ENCODE data around the gene MKNK1. TPM values are rescaled to one million over a fixed set of nuclear protein-coding genes. Genes with fewer than 3 reads are reported as not detected.

MKNK1 gene
- total and polyA plus RNA-seq, 2 of the 4 experiments (the other 2 are of a cell fraction), result 14.3 to 35.2 TPM

DNA sequence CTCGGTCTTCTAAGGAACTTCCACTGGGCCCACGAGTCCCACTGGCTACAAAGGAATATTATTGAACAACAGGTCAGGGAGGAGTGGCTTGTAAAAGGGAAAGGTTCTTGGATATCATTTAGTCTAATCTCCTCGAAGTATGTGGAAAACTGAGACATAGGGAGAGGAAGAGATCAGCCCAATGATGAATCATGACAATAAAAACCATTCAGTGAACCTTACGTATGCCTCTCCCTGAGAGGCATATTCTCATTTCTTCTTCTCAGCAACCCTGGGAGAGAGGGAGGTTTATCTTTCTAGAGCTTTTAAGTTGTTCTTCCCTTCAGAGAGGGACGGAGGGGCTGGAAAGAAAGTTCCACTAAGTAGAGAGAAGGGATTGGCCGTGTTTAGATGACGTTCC is 17.9 kb upstream of the MKNK1 start:
- Histone ChIP-seq H3K4me2 (ENCODE audit: low read depth, low read length) (no peak overlapping the region), H3K56ac (ENCODE audit: extremely low read depth, insufficient read depth, low read length) (no peak overlapping the region), H3K18ac (ENCODE audit: low read depth, low read length) (no peak overlapping the region), H2AK5ac (ENCODE audit: low read depth, low read length) (no peak overlapping the region), H3K4ac (ENCODE audit: low read depth, low read length) (no peak overlapping the region), H3K4me3 (ENCODE audit: insufficient read depth, low read depth, low read length) (no peak overlapping the region), H3K14ac (replicated peaks; ENCODE audit: low read depth, low read length) (no peak overlapping the region), H2BK15ac (ENCODE audit: low read depth, low read length) (no peak overlapping the region), H2BK20ac (ENCODE audit: low read depth, low read length) (no peak overlapping the region), H3K36me3 (ENCODE audit: control insufficient read depth, insufficient read depth, low read length) (no peaks in the 10 kb centered on the region), H2AK9ac (replicated peaks; ENCODE audit: low read depth, low read length, poor library complexity) (no peak overlapping the region), H3K4me1 (ENCODE audit: control insufficient read depth, insufficient read depth, low read length) (peaks cover 2% of the 10 kb centered on the region; the same call in 1 of the 2 replicates), H4K8ac (ENCODE audit: low read depth in 2 of 2, low read length in 2 of 2) (no peak overlapping the region), H3K9me3 (ENCODE audit: control insufficient read depth, insufficient read depth, low read length) (no peaks in the 10 kb centered on the region), H4K91ac (ENCODE audit: insufficient read depth, low read depth, low read length) (no peak overlapping the region), H4K5ac (ENCODE audit: low read depth, low read length) (no peak overlapping the region), H2BK120ac (ENCODE audit: low read depth, low read length) (no peak overlapping the region), H2AFZ (replicated peaks; ENCODE audit: low read length, poor library complexity) (no peak overlapping the region), H2BK5ac (ENCODE audit: low read depth, low read length, poor library complexity, severe bottlenecking) (no peak overlapping the region), H3K27ac (ENCODE audit: insufficient read depth, low read length) (no peak overlapping the region), H3K79me1 (ENCODE audit: low read depth in 1 of 2, low read length in 2 of 2) (peaks cover 0 to 3% of the 10 kb centered on the region in 2 experiments; a peak in 1 of 4 replicates), H4K20me1 (ENCODE audit: insufficient read depth, low read length) (no peaks in the 10 kb centered on the region), H3K9ac (ENCODE audit: low read depth, low read length) (no peak overlapping the region), H3K23ac (ENCODE audit: low read depth, low read length) (no peak overlapping the region), H3K9me1 (ENCODE audit: insufficient read depth, low read length) (no peaks in the 10 kb centered on the region; the same call in 1 of the 2 replicates), H3K27me3 (ENCODE audit: control insufficient read depth, insufficient read depth, low read length) (no peaks in the 10 kb centered on the region)
- DNase-seq (no peak), ATAC-seq (ENCODE audit: low read depth) (no peak)
- TF ChIP-seq SMC3 (IDR thresholded peaks at IDR 0.05; ENCODE audit: low read depth, low read length), result no peak
- no peak for TF ChIP-seq CHD1 (IDR thresholded peaks at IDR 0.05; ENCODE audit: low read depth, low read length)
- TF ChIP-seq RFX5 (IDR thresholded peaks at IDR 0.05; ENCODE audit: low read depth, low read length), result no peak
- TF ChIP-seq, protein P1, sequence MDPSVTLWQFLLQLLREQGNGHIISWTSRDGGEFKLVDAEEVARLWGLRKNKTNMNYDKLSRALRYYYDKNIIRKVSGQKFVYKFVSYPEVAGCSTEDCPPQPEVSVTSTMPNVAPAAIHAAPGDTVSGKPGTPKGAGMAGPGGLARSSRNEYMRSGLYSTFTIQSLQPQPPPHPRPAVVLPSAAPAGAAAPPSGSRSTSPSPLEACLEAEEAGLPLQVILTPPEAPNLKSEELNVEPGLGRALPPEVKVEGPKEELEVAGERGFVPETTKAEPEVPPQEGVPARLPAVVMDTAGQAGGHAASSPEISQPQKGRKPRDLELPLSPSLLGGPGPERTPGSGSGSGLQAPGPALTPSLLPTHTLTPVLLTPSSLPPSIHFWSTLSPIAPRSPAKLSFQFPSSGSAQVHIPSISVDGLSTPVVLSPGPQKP (IDR thresholded peaks at IDR 0.05; ENCODE audit: borderline replicate concordance, low read depth, low read length), result no peak
- no peak for TF ChIP-seq RAD21 (IDR thresholded peaks at IDR 0.05; ENCODE audit: low read length)
- no peak for TF ChIP-seq POLR2A (IDR thresholded peaks at IDR 0.05; ENCODE audit: low read depth, low read length)
- no peak for TF ChIP-seq MAFK (IDR thresholded peaks at IDR 0.05; ENCODE audit: low read depth, low read length)
- TF ChIP-seq, protein P2, sequence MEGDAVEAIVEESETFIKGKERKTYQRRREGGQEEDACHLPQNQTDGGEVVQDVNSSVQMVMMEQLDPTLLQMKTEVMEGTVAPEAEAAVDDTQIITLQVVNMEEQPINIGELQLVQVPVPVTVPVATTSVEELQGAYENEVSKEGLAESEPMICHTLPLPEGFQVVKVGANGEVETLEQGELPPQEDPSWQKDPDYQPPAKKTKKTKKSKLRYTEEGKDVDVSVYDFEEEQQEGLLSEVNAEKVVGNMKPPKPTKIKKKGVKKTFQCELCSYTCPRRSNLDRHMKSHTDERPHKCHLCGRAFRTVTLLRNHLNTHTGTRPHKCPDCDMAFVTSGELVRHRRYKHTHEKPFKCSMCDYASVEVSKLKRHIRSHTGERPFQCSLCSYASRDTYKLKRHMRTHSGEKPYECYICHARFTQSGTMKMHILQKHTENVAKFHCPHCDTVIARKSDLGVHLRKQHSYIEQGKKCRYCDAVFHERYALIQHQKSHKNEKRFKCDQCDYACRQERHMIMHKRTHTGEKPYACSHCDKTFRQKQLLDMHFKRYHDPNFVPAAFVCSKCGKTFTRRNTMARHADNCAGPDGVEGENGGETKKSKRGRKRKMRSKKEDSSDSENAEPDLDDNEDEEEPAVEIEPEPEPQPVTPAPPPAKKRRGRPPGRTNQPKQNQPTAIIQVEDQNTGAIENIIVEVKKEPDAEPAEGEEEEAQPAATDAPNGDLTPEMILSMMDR (conservative IDR thresholded peaks at IDR 0.05; ENCODE audit: low read depth, low read length), result no peak
- TF ChIP-seq RCOR1 (IDR thresholded peaks at IDR 0.05; ENCODE audit: insufficient replicate concordance, low read length), result no peak
- no peak for TF ChIP-seq FOS (IDR thresholded peaks at IDR 0.05; ENCODE audit: low read depth, low read length)
- TF ChIP-seq MXI1 (IDR thresholded peaks at IDR 0.05; ENCODE audit: borderline replicate concordance, low read depth, low read length), result no peak
- no peak for TF ChIP-seq CEBPB (IDR thresholded peaks at IDR 0.05; ENCODE audit: low read depth, low read length)
- ChIA-PET CTCF (interaction anchor here (0.5 to 1.7 kb wide), 4 partner anchors 8 to 107 kb away, joined by 3 to 12 read pairs (median 3); no protein-coding TSS in a partner anchor), POLR2A (ENCODE audit: unreplicated experiment) (no interaction called here)
- intact Hi-C loops (cut with micrococcal nuclease), result loop anchor here (1.0 kb wide), 1 partner anchor 103 kb away; no protein-coding TSS in a partner anchor
- WGBS, 2 experiments (ENCODE audit: extremely low coverage in 2 of 2, insufficient read length in 1 of 2), result 100% methylated on average over 1 of the region's 7 CpGs; no CpG with 5 or more reads in 1 of the 2 experiments
- no TSS peak for BruUV-seq (replicated peaks)
- in situ Hi-C loops (cut with MboI; ENCODE audit: low sequenced_read_pairs), result no loop called here
- dilution Hi-C loops (cut with HindIII; ENCODE audit: low sequenced_read_pairs, unreplicated experiment), result no loop called here

All from IMR-90 (cell line).